Suprapubic skin (tissue), 4 donors: Measurements from ENCODE around the gene ARHGEF39.
A peak's percentile ranks its signal among the peaks of the same experiment; 100 is the strongest.

ENCODE experiments used
- EP300 ChIP-seq: sonication (generic); formaldehyde crosslinking; IDR thresholded peaks from one replicate; pipeline ENCODE4 v1.6.1; 2017; ENCODE audit warnings: antibody characterized with exemption
- POLR2A ChIP-seq, 2 donors: fragments of 450-650 bp; IDR thresholded peaks; one replicate each; pipeline ENCODE4 v1.6.1; 2017; ENCODE audit warnings: antibody characterized with exemption in 2 of 2, mild to moderate bottlenecking in 2 of 2, moderate library complexity in 2 of 2
- POLR2AphosphoS5 ChIP-seq, 3 donors: sonication (generic); formaldehyde crosslinking; IDR thresholded peaks; one replicate each; pipeline ENCODE4 v1.6.1; 2017; ENCODE audit warnings: antibody characterized with exemption in 3 of 3
- TF ChIP-seq, protein P1 (sequence below), 2 donors: fragments of 200-600 bp in 1 of 2; fragments of 450-650 bp in 1 of 2; sonication (generic) in 1 of 2; IDR thresholded peaks; one replicate each; pipeline ENCODE4 v1.5.1; 2016 to 2019; ENCODE audit warnings: antibody characterized with exemption in 2 of 2, mild to moderate bottlenecking in 1 of 2, moderate library complexity in 1 of 2

- TF ChIP-seq, protein P1, sequence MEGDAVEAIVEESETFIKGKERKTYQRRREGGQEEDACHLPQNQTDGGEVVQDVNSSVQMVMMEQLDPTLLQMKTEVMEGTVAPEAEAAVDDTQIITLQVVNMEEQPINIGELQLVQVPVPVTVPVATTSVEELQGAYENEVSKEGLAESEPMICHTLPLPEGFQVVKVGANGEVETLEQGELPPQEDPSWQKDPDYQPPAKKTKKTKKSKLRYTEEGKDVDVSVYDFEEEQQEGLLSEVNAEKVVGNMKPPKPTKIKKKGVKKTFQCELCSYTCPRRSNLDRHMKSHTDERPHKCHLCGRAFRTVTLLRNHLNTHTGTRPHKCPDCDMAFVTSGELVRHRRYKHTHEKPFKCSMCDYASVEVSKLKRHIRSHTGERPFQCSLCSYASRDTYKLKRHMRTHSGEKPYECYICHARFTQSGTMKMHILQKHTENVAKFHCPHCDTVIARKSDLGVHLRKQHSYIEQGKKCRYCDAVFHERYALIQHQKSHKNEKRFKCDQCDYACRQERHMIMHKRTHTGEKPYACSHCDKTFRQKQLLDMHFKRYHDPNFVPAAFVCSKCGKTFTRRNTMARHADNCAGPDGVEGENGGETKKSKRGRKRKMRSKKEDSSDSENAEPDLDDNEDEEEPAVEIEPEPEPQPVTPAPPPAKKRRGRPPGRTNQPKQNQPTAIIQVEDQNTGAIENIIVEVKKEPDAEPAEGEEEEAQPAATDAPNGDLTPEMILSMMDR (IDR thresholded peaks at IDR 0.05), result peak; percentile 32 to 87
- TF ChIP-seq POLR2AphosphoS5 (IDR thresholded peaks at IDR 0.05) (no peak), EP300 (peak; percentile 91), POLR2A (IDR thresholded peaks at IDR 0.05) (no peak)
Observed at GRCh38 chr9:35696520-35697215, 31.7 kb upstream of the ARHGEF39 start.
